PC-3 (cell line): Measurements from ENCODE around the gene ATRAID.

Experiments used
- CTCF ChIP-seq: fragments of 300-600 bp; sonication (generic); conservative IDR thresholded peaks from 2 replicates; pipeline ENCODE4 v1.5.1; 2017; ENCODE audit warnings: antibody characterized with exemption, low read depth, mild to moderate bottlenecking, low read length
- EZH2 ChIP-seq: fragments of 300-600 bp; sonication (generic); IDR thresholded peaks from one replicate; pipeline ENCODE4 v1.6.1; 2017; ENCODE audit warnings: antibody characterized with exemption, mild to moderate bottlenecking, low read length; ENCODE audit not compliant: unreplicated experiment
- EZH2phosphoT487 ChIP-seq: fragments of 300-600 bp; sonication (generic); IDR thresholded peaks from 2 replicates; pipeline ENCODE4 v1.6.1; 2018; ENCODE audit warnings: mild to moderate bottlenecking, antibody characterized with exemption, low read length, borderline replicate concordance

GRCh38 chr2:27201675-27202074, 10.2 kb upstream of the ATRAID start:
- TF ChIP-seq CTCF = no peak
- TF ChIP-seq EZH2 = no peak
- no peak for TF ChIP-seq EZH2phosphoT487
